Astrocyte (in vitro differentiated cells and primary cell): ENCODE results near the gene PHC2. TPM values are rescaled to one million over a fixed set of nuclear protein-coding genes. Genes with fewer than 3 reads are reported as not detected.

Source experiments
- DNase-seq: peaks from one replicate; pipeline ENCODE4 v3.0.0-alpha.2; 2010; ENCODE audit warnings: low read depth
- FAIRE-seq: peaks from 2 replicates; lab custom pipeline; 2011; peaks lifted over from hg19 to GRCh38; lab: Jason Lieb, UNC
- H2AFZ ChIP-seq: 2 replicates; pipeline ENCODE4 v1.6.0; 2012; ENCODE audit warnings: low read depth, low read length, inconsistent platforms
- H3K27ac ChIP-seq: 2 replicates; pipeline ENCODE4 v1.5.1; 2011; ENCODE audit warnings: low read depth, low read length, inconsistent platforms
- H3K27me3 ChIP-seq: 2 replicates; pipeline ENCODE4 v1.6.0; 2011; ENCODE audit warnings: low read length, inconsistent platforms; ENCODE audit not compliant: insufficient read depth
- H3K36me3 ChIP-seq: 2 replicates; pipeline ENCODE4 v1.5.1; 2011; ENCODE audit warnings: low read length, inconsistent platforms; ENCODE audit not compliant: insufficient read depth
- H3K4me1 ChIP-seq: 2 replicates; pipeline ENCODE4 v1.5.1; 2011; ENCODE audit warnings: low read length, inconsistent platforms; ENCODE audit not compliant: insufficient read depth
- H3K4me2 ChIP-seq: 2 replicates; pipeline ENCODE4 v1.6.0; 2012; ENCODE audit warnings: low read length, inconsistent platforms
- H3K4me3 ChIP-seq: 2 replicates; pipeline ENCODE4 v1.5.1; 2011; ENCODE audit warnings: low read depth, mild to moderate bottlenecking, low read length, inconsistent platforms; ENCODE audit not compliant: insufficient read depth
- H3K79me2 ChIP-seq: 2 replicates; pipeline ENCODE4 v1.6.0; 2012; ENCODE audit warnings: mild to moderate bottlenecking, low read length, inconsistent platforms; ENCODE audit not compliant: insufficient read depth
- H3K9ac ChIP-seq: 2 replicates; pipeline ENCODE4 v1.6.0; 2012; ENCODE audit warnings: mild to moderate bottlenecking, low read length, inconsistent platforms
- H3K9me3 ChIP-seq: 2 replicates; pipeline ENCODE4 v1.5.1; 2012; ENCODE audit warnings: low read depth, mild to moderate bottlenecking, low read length, inconsistent platforms; ENCODE audit not compliant: insufficient read depth
- H4K20me1 ChIP-seq: 2 replicates; pipeline ENCODE4 v1.6.0; 2012; ENCODE audit warnings: low read length, inconsistent platforms; ENCODE audit not compliant: insufficient read depth
- H3K27ac Mint-ChIP-seq: one replicate; pipeline ENCODE4 v1.8.0; 2021; ENCODE audit warnings: mild to moderate bottlenecking, mixed read lengths; ENCODE audit not compliant: unreplicated experiment
- H3K27me3 Mint-ChIP-seq: one replicate; pipeline ENCODE4 v1.8.0; 2021; ENCODE audit warnings: low read depth, mixed read lengths; ENCODE audit not compliant: unreplicated experiment
- H3K36me3 Mint-ChIP-seq: one replicate; pipeline ENCODE4 v1.8.0; 2021; ENCODE audit warnings: low read depth, mixed read lengths; ENCODE audit not compliant: unreplicated experiment
- H3K4me1 Mint-ChIP-seq: one replicate; pipeline ENCODE4 v1.8.0; 2021; ENCODE audit warnings: low read depth, mixed read lengths; ENCODE audit not compliant: unreplicated experiment
- H3K4me3 Mint-ChIP-seq: one replicate; pipeline ENCODE4 v1.8.0; 2021; ENCODE audit warnings: mild to moderate bottlenecking, moderate library complexity, mixed read lengths; ENCODE audit not compliant: unreplicated experiment
- H3K9me3 Mint-ChIP-seq: one replicate; pipeline ENCODE4 v1.8.0; 2021; ENCODE audit warnings: mild to moderate bottlenecking, mixed read lengths; ENCODE audit not compliant: unreplicated experiment
- EZH2 ChIP-seq: IDR thresholded peaks from 2 replicates; pipeline ENCODE4 v1.6.1; 2012; ENCODE audit warnings: mild to moderate bottlenecking, low read length, inconsistent platforms; ENCODE audit not compliant: insufficient read depth
- total RNA-seq: library from RNA; stranded (reverse); gene quantifications from 2 replicates; pipeline ENCODE4 v1.2.1, GENCODE V29; 2021
- TF ChIP-seq, protein P1 (sequence below): IDR thresholded peaks from 2 replicates; pipeline ENCODE4 v1.5.1; 2011; ENCODE audit warnings: low read depth, mild to moderate bottlenecking, inconsistent platforms, low read length, moderate library complexity; ENCODE audit not compliant: insufficient read depth

PHC2 gene
- total RNA-seq, 1 donor from 2014 or later = 113 TPM

DNA sequence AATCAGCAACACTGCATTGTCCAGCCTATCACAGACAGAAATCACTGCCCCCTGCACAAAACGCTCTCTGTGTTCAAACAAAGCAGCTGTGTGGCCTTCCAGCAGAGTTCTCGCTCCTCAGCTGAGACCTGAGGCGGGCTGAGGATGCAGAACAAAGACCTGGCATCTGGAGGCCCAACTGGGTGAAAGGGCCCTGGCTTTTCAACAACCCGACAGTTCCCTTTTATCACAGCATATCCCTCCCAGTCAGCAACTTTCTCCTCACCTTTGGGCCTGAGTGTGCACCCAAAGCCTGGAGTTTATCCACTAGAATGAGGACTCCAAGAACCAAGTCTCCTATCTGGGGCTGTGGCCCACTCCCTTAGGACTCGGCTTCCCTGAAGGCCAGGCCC lies 67.4 kb downstream of the PHC2 start:
- peaks cover 17% of the 10 kb centered on the region for H3K36me3 Mint-ChIP-seq
- Histone ChIP-seq H3K27ac (no peak overlapping the region), H3K4me1 (peaks cover 30% of the 10 kb centered on the region), H4K20me1 (no peaks in the 10 kb centered on the region), H3K4me3 (no peak overlapping the region), H3K9ac (no peak overlapping the region), H3K4me2 (no peak overlapping the region), H2AFZ (no peak overlapping the region), H3K79me2 (no peaks in the 10 kb centered on the region), H3K9me3 (no peaks in the 10 kb centered on the region), H3K36me3 (peaks cover 10% of the 10 kb centered on the region), H3K27me3 (no peaks in the 10 kb centered on the region)
- no peaks in the 10 kb centered on the region for H3K9me3 Mint-ChIP-seq
- peaks cover 84% of the 10 kb centered on the region for H3K4me1 Mint-ChIP-seq
- peak overlapping the region; percentile 84 for H3K27ac Mint-ChIP-seq
- H3K27me3 Mint-ChIP-seq = no peaks in the 10 kb centered on the region
- no peak for DNase-seq
- peak overlapping the region; percentile 75 for H3K4me3 Mint-ChIP-seq
- TF ChIP-seq, protein P1, sequence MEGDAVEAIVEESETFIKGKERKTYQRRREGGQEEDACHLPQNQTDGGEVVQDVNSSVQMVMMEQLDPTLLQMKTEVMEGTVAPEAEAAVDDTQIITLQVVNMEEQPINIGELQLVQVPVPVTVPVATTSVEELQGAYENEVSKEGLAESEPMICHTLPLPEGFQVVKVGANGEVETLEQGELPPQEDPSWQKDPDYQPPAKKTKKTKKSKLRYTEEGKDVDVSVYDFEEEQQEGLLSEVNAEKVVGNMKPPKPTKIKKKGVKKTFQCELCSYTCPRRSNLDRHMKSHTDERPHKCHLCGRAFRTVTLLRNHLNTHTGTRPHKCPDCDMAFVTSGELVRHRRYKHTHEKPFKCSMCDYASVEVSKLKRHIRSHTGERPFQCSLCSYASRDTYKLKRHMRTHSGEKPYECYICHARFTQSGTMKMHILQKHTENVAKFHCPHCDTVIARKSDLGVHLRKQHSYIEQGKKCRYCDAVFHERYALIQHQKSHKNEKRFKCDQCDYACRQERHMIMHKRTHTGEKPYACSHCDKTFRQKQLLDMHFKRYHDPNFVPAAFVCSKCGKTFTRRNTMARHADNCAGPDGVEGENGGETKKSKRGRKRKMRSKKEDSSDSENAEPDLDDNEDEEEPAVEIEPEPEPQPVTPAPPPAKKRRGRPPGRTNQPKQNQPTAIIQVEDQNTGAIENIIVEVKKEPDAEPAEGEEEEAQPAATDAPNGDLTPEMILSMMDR = no peak
- TF ChIP-seq EZH2 = no peak
- no peak for FAIRE-seq

- TF ChIP-seq, protein P1 = no peak
- no peak for TF ChIP-seq EZH2
- no peak for DNase-seq
- H3K36me3 ChIP-seq = peaks cover 10% of the 10 kb centered on the region
- H3K36me3 Mint-ChIP-seq = peaks cover 17% of the 10 kb centered on the region
- no peaks in the 10 kb centered on the region for H3K9me3 Mint-ChIP-seq
- no peaks in the 10 kb centered on the region for H3K9me3 ChIP-seq
- H2AFZ ChIP-seq = no peak overlapping the region
- H3K4me1 ChIP-seq = peaks cover 30% of the 10 kb centered on the region
- no peak overlapping the region for H3K27ac ChIP-seq
- no peaks in the 10 kb centered on the region for H3K27me3 Mint-ChIP-seq
- no peak for FAIRE-seq
- H3K4me3 Mint-ChIP-seq = peak overlapping the region; percentile 75
- no peak overlapping the region for H3K9ac ChIP-seq
- no peaks in the 10 kb centered on the region for H3K27me3 ChIP-seq
- H4K20me1 ChIP-seq = no peaks in the 10 kb centered on the region
- peaks cover 89% of the 10 kb centered on the region for H3K4me1 Mint-ChIP-seq
- H3K79me2 ChIP-seq = no peaks in the 10 kb centered on the region
- no peak overlapping the region for H3K4me2 ChIP-seq
- H3K4me3 ChIP-seq = no peak overlapping the region
- no peak overlapping the region for H3K27ac Mint-ChIP-seq
These were observed 67.9 kb downstream of the PHC2 start for GRCh38 chr1:33363021-33363420.

DNA sequence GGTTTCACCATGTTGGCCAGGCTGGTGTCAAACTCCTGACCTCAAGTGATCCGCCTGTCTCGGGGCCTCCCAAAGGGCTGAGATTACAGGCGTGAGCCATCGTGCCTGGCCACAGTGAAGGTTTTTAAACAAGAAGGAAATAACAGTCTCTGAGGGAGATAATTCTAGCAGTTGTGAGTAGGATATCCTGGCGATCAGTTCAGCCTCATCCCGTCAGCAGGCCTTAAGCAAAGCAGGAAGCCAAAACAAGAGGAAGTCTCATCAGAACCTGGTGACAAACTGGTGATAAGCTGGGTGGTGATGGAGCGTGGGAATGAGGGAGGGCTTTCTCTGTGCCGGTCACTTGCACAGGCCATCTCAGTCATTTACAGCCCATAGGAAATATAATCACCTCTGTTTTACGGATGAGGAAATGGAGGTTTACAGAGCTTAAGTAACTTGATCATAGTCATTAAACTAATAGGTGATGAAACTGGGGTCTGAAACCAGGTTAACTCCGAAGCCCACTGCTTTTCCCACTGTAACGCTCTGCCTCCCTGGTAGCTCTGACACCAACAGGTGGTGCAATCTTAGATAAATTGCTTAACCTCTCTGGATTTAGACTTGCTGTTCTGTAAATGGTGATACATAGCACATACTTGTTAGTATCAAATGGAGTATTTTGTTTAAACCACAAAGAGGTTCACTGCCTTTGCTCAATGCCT lies 69.2 kb downstream of the PHC2 start:
- Mint-ChIP-seq H3K27ac (no peak overlapping the region), H3K4me3 (no peak overlapping the region), H3K36me3 (peaks cover 23% of the 10 kb centered on the region), H3K27me3 (no peaks in the 10 kb centered on the region), H3K4me1 (peaks cover 84% of the 10 kb centered on the region), H3K9me3 (no peaks in the 10 kb centered on the region)
- DNase-seq (no peak), FAIRE-seq (no peak)
- H3K9me3 ChIP-seq = no peaks in the 10 kb centered on the region
- no peaks in the 10 kb centered on the region for H3K27me3 ChIP-seq
- peaks cover 10% of the 10 kb centered on the region for H3K36me3 ChIP-seq
- no peaks in the 10 kb centered on the region for H3K79me2 ChIP-seq
- H3K4me1 ChIP-seq = peaks cover 29% of the 10 kb centered on the region
- no peak overlapping the region for H3K27ac ChIP-seq
- H4K20me1 ChIP-seq = no peaks in the 10 kb centered on the region
- H3K4me2 ChIP-seq = no peak overlapping the region
- no peak overlapping the region for H3K9ac ChIP-seq
- H2AFZ ChIP-seq = no peak overlapping the region
- H3K4me3 ChIP-seq = no peak overlapping the region
- TF ChIP-seq, protein P1 = no peak
- TF ChIP-seq EZH2 = no peak
